UCSD-AML1 (cell line): ENCODE results near the gene ETV6.

ENCODE experiments used
- DNase-seq: peaks from one replicate; lab custom pipeline; 2025; ENCODE audit not compliant: unreplicated experiment; lab: John Stamatoyannopoulos, UW

ETV6 gene

GRCh38 chr12:11757531-11757930 is 108.1 kb downstream of the ETV6 start:
- no peak for DNase-seq

- no peak for DNase-seq
These were observed 108.6 kb downstream of the ETV6 start for GRCh38 chr12:11758087-11758486.

GRCh38 chr12:11758510-11759493 is 109.3 kb downstream of the ETV6 start:
- peak; percentile 28 for DNase-seq

GRCh38 chr12:11759494-11759878 is 110.0 kb downstream of the ETV6 start:
- DNase-seq, result no peak

- no peak for DNase-seq
These were observed 110.4 kb downstream of the ETV6 start for GRCh38 chr12:11759899-11760298.

GRCh38 chr12:11761869-11762567 is 112.5 kb downstream of the ETV6 start:
- DNase-seq, result no peak

GRCh38 chr12:11762723-11763326 is 113.4 kb downstream of the ETV6 start:
- DNase-seq, result no peak

- DNase-seq, result no peak
These were observed 114.5 kb downstream of the ETV6 start for GRCh38 chr12:11763760-11764520.

- DNase-seq, result no peak
These were observed 115.4 kb downstream of the ETV6 start for GRCh38 chr12:11764837-11765236.

- no peak for DNase-seq
These were observed 115.9 kb downstream of the ETV6 start for GRCh38 chr12:11765421-11765816.

- DNase-seq, result peak; percentile 79
These were observed 116.6 kb downstream of the ETV6 start for GRCh38 chr12:11765817-11766794.

- DNase-seq, result no peak
These were observed 117.7 kb downstream of the ETV6 start for GRCh38 chr12:11767029-11767724.

GRCh38 chr12:11767798-11768197 is 118.3 kb downstream of the ETV6 start:
- no peak for DNase-seq

GRCh38 chr12:11768233-11768965 is 118.9 kb downstream of the ETV6 start:
- DNase-seq, result no peak

GRCh38 chr12:11769723-11770514 is 120.4 kb downstream of the ETV6 start:
- DNase-seq, result peak; percentile 49

GRCh38 chr12:11771356-11771755 is 121.9 kb downstream of the ETV6 start:
- DNase-seq, result no peak

GRCh38 chr12:11771895-11772502 is 122.5 kb downstream of the ETV6 start:
- DNase-seq, result no peak
